ENCODE results near the gene SP2.
"Not testable (repeated sequence)": the region's sequence is repeated elsewhere in the genome, so short reads cannot be mapped to it uniquely, and the experiment has no call there.

SP2 gene

GRCh38 chr17:47891545-47892088 lies 4.4 kb upstream of the SP2 start:
- no peak for DNase-seq

GRCh38 chr17:47894498-47895346 lies 1.3 kb upstream of the SP2 start:
- DNase-seq = no peak

- DNase-seq = no peak
Observed at GRCh38 chr17:47895347-47895855, 635 bp upstream of the SP2 start.

- no peak for DNase-seq
Observed at GRCh38 chr17:47896672-47897490, 845 bp downstream of the SP2 start.

- DNase-seq = no peak
Observed at GRCh38 chr17:47897561-47897960, 1.5 kb downstream of the SP2 start.

- no peak for DNase-seq
Observed at GRCh38 chr17:47898241-47898640, 2.2 kb downstream of the SP2 start.

GRCh38 chr17:47899643-47900042 lies 3.6 kb downstream of the SP2 start:
- DNase-seq = no peak

GRCh38 chr17:47901423-47901822 lies 5.4 kb downstream of the SP2 start:
- no peak for DNase-seq

- DNase-seq = no peak
Observed at GRCh38 chr17:47902039-47902744, 6.2 kb downstream of the SP2 start.

GRCh38 chr17:47905221-47905733 lies 9.2 kb downstream of the SP2 start:
- DNase-seq = no peak

- no peak for DNase-seq
Observed at GRCh38 chr17:47906443-47906842, 10.4 kb downstream of the SP2 start.

GRCh38 chr17:47907932-47908562 lies 12.0 kb downstream of the SP2 start:
- DNase-seq = no peak

GRCh38 chr17:47913050-47913449 lies 17.0 kb downstream of the SP2 start:
- no peak for DNase-seq

- DNase-seq = no peak
Observed at GRCh38 chr17:47914306-47914948, 18.4 kb downstream of the SP2 start.

- DNase-seq = no peak
Observed at GRCh38 chr17:47915776-47916398, 19.9 kb downstream of the SP2 start.

GRCh38 chr17:47916489-47917208 lies 20.6 kb downstream of the SP2 start:
- DNase-seq = no peak

- no peak for DNase-seq
Observed at GRCh38 chr17:47917581-47917980, 21.5 kb downstream of the SP2 start.

- DNase-seq = no peak
Observed at GRCh38 chr17:47918006-47918405, 22.0 kb downstream of the SP2 start.

GRCh38 chr17:47918991-47919390 lies 23.0 kb downstream of the SP2 start:
- no peak for DNase-seq

- DNase-seq = not testable (repeated sequence)
Observed at GRCh38 chr17:47919889-47920288, 23.9 kb downstream of the SP2 start.

Measured in NCI-H2107 (cell line).